Activated CD4-positive, alpha-beta T cell treated with anti-CD3 and anti-CD28 coated beads, Interleukin-2, amount 10 ng/mL, durations not matched to agents 24 days and 14 days (primary cell): ENCODE measurements around the gene GDF7. TPM values are rescaled to one million over a fixed set of nuclear protein-coding genes. Genes with fewer than 3 reads are reported as not detected.

Source experiments
- total RNA-seq: library from RNA; stranded (reverse); gene quantifications from 2 replicates; pipeline ENCODE4 v1.2.3, GENCODE V29; 2022

Gene GDF7
- total RNA-seq, 1 donor from 2014 or later, result 0.26 TPM

Other genes starting within 250 kb of the GDF7 start
- gene RHOB, start 220.1 kb upstream of the GDF7 start, total RNA-seq, result 16.4 and 18.5 TPM in 2 replicates
- gene HS1BP3, start 16.0 kb upstream of the GDF7 start, total RNA-seq, result 7.1 and 8.9 TPM in 2 replicates
- gene LDAH, start 156.0 kb downstream of the GDF7 start, total RNA-seq, result 31.6 and 37.7 TPM in 2 replicates